ENCODE results near the gene RBM45. TPM values are rescaled to one million over a fixed set of nuclear protein-coding genes. Genes with fewer than 3 reads are reported as not detected.
"Not testable (repeated sequence)": the region's sequence is repeated elsewhere in the genome, so short reads cannot be mapped to it uniquely, and the experiment has no call there.

RBM45 gene
- polyA plus RNA-seq, 1 donor = 9.6 TPM

DNA sequence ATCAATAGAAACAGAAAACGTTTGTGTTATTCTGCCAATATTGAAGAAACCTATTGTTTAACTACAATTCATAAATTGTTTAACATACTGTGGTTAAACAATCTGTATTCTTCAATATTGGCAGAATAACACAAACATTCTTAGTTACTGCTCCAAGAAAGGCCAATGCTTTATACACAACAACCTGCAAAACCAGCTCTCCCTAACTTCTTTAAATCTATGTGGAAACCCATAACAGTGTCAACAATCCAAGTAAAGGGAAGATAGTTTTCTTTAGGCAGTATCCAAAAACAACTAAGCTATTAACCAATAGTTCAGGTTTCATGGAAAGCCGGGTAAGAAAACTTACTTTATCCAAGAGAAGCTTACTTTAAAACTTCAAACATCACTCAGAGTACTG lies 6.2 kb upstream of the RBM45 start:
- DNase-seq = no peak

DNA sequence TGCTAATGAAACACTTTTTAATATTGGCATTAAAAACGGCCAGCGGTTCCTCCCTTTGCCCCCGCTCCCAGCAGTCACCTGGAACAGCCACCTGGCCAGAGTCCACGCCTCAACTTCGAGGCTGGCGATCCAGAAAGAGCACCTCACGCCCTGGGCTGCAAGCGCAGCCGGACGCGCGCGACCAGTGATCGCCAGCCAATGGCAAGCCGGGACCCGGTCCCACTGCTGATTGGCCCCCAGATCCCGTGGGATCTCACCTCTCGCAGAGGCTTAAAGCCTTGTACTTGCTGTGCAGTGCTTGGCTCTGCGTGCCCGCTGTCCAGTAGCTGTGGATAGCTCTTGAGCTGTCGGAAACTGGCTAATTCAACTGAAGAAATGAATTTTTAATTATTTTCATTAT lies 4.1 kb upstream of the RBM45 start:
- DNase-seq = no peak

DNA sequence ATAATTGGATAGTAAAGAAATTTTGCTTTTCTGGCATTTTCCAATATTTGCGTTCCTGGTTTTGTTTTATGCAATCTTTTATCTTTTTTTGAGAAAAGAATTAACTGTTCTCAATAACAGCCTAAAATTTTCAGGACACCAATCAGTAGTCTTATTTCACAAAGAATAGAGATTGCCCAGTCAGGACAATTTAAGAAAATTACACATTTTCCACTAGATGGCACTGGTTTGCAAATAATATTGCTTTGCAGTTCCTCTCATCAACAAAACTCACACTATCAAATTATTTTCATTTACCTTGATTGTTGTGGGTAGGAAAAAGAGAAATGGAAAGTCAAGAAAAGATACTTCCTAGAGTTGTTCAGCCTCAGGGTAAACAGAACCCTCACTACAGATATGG lies 2.4 kb upstream of the RBM45 start:
- peak; percentile 8 for DNase-seq

GRCh38 chr2:178110681-178111080 lies 1.6 kb upstream of the RBM45 start:
- no peak for DNase-seq

DNA sequence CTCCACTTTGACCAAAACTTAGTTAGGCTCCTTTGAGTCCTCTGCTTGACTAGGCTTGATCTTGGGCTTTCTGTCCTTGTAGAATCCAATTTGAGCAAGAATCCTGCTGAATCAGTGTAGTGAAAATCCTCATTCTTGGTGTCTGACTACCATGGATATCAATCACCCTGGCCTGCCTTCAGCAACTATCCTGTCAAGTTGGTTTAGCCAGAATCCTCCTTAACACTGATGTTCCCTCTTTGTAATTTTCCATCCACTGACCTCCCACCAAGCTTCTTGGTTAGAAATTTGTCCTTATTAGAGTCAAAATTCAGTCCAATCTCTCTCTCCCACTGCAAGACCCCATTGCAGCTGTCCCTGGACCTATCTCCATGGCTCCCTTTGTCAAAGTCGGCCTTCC lies 494 bp upstream of the RBM45 start:
- no peak for DNase-seq

DNA sequence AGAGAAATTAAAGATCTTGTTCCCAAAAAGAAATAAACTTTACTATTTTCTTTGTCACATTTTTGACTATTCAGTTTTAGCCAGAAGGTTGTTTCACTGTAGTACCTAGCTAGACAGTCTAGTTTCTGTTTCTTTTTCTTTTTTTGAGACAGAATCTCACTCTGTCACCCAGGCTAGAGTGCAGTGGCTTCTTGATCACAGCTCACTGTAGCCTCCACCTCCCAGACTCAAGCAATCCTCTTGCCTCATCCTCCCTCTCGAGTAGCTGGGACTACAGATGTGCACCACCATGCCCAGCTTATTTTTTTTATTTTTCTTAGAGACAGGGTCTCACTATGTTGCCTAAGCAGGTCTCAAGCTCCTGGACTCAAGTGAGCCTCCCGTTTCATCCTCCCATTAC lies 2.2 kb downstream of the RBM45 start:
- DNase-seq = no peak

GRCh38 chr2:178115271-178115670 lies 3.0 kb downstream of the RBM45 start:
- DNase-seq = no peak

DNA sequence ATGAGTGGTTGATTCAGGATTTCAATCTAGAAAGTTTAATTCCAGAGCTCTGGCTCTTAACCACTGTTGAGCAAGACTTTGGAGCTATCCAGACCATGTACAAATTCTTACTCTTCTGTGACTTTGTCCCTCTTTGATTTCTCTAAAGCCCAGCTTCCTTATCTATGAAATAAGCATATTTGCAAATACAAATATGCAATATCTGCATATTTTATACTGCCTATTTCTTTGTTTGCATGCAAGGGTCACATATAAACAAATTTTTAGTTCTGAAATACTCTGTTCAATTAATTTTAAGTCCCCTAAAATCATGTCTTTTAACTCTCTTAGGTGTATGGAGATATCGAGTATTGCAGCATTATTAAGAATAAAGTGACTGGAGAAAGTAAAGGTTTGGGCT lies 5.5 kb downstream of the RBM45 start:
- DNase-seq = no peak

DNA sequence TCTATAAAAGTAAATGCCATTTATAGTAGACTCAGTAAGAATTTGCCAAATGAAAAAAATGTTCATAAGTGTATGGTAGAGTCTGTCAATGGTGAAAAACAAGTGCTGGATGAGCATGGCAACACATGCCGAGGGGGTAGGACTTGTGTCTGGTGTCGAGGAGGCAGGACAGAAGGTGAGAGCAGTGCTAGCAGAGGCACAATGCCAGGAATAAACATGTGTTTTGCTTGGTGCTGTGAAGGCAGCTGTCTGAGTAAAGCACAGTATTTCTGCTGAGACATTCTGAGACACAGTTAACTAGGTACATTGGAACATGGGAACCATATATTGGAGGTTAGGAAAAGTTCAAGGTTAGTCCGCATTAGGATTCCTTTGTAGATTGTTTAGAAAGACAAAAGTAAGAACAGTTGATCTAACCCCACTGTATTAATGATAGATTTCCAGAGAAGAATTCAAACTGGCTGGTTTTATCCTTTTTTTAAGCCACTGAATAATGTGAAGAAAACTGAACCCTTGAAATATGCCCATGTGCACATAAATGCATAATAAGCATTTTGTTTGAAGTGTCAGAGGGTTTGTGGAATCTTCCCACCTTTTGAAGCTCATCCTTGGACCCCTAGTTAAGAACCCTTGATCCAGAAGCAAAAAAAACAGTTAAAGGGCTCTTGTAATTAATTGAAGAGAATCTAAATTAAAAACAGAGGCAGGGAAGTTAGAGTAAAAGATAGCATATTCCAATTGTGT lies 7.1 kb downstream of the RBM45 start:
- DNase-seq = peak; percentile 6

GRCh38 chr2:178123163-178123562 lies 10.9 kb downstream of the RBM45 start:
- DNase-seq = no peak

DNA sequence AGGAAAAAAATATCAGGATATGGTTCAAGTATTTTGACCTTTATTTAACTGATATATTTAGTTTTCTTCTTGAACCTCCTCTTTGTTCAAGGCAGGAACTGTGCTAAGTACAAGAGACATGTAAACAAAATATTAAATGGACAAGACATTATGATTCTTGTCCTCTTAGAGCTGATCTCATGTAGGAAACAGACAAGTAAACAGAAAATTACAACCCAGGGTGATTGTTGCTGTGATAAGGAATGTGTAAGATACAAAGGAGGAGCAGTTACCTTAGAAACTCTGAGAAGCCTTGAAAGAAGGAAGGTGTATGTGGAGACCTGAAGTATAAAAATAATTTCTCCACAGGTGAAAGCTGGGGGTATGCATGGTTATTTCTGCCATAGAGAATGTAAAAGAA lies 12.9 kb downstream of the RBM45 start:
- no peak for DNase-seq

- no peak for DNase-seq
Measured at GRCh38 chr2:178125862-178126261, 13.6 kb downstream of the RBM45 start.

DNA sequence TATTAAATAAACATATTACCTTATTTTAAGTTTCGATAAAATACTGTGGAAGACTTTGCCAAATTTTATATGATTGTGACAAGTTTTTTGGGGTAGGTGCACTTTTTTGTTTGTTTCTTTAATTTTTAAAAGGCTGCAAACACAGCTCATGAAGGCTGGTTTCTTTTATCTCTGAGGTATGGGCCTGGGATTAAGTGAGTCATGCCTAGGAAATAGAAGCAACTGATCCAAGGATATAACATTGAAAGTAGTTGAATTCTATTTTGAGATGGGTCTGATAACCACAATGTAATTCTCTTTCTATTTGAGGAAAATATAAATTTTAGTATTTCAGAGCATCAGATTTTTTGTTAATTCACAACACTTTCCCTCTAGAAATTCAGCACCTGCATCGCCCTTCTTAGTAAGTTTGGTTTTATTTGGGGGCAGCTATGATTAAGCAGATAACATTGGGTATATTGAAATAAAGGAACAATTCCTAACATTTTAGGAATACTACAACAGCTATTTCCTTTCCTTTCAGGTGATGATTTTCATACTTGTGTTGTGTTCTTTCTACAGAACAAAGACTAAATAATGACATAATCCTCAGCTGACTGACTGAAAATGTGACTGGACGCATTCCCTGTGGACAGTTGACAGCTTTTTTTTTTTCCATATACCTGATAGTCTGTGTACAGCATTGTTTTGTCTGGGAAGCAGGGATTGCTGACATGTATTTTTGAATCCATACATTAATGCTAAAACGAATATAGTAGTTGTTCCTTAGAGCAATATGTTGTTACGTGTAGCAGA lies 16.8 kb downstream of the RBM45 start:
- DNase-seq = no peak

DNA sequence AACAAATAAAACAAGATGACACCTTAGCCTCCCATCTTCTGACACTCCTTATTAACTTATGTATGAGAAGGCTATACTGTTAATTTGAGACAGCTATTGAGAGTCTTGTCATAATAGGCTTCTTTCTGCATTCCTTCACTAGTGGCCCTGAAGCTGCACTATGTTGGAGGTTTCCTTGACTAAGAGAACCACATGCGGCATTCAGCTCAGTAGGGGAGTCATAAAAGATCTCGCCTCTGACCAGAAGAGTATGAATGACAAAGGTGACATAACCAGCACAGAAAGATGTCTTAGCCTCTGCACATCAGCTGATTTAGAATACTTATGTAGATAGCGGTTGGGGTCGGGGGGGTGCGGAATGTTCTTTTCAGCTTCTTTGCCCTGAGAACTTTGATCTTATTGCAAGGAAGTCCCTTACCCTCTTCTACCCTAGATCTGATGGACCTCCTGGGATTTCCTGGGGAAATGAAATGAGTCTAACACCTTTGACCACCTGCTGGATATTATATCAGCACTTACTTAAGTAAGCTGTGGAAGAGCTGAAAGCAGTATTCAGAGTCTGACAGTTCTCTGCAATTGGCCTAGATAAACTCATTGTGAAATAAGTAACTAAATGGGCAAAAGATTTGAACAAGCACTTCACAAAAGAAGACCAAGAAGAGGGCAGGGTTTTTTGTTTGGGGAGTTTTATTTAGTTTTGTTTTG lies 24.2 kb downstream of the RBM45 start:
- no peak for DNase-seq

- no peak for DNase-seq
Measured at GRCh38 chr2:178142274-178143065, 30.2 kb downstream of the RBM45 start.

DNA sequence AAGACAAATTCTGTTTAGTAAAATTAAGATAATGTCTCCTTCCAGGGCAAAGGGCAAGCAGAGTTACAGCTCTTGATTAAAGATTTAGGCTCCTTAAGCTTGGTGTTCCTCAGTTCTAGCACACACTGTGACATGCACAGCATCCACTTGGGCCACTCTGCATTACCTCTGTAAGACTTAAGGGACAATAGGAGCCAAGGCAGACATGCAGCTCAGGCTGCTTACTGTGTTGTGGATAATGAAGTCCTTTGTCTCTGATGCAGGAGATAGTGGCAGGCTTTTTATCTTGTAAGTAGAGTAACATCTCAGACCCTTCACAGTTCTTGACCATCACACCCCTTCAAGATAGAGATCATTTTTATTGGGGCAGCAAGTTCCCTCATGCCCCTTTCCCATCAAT lies 31.2 kb downstream of the RBM45 start:
- DNase-seq = no peak

DNA sequence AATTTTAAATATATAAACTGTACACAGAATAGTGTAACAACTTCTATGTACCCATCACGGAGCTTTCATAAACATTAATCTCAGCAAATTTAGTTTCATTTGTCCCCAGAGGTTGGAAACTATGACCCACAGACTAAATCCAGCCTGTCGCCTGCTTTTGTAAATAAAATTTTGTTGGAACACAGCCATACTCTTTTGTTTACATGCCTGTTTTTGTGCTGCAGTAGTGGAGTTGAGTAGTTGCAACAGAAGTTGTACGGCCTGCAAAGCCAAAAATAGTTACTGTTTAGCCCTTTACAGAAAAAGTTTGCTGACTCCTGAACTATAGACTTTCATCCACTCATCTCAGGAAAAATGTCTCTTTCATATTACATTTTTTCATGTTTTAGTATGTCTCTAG lies 39.8 kb downstream of the RBM45 start:
- peak; percentile 8 for DNase-seq

DNA sequence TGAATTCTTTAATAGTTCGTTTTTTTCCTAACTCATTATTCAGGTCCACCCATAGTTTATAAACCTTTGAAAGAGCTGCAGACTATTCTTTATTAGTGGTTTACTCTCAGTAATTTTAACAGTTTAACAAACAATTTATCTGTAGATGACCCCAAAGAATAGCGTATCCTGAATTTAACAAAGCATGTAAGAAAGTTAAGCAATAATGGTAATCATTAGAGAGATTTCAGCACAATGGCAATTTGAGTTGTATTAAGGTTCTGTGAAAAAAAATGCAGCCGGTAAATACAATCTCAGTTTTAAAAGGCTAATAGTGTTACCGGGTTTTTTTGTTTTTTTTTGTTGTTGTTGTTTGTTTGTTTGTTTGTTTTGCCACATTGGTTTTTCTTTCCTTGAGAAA lies 40.3 kb downstream of the RBM45 start:
- no peak for DNase-seq

GRCh38 chr2:178152977-178153376 lies 40.7 kb downstream of the RBM45 start:
- no peak for DNase-seq

DNA sequence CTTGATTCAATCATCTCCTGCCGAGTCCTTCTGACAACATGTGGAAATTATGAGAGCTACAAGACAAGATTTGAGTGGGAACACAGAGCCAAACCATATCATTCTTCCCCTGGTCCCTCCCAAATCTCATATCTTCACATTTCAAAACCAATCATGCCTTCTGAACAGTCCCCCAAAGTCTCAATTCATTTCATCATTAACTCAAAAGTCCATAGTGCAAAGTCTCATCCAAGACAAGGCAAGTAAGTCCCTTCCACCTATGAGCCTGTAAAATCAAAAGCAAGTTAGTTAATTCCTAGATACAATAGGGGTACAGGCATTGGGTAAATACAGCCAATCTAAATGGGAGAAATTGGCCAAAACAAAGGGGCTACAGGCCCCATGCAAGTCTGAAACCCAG lies 41.6 kb downstream of the RBM45 start:
- not testable (repeated sequence) for DNase-seq

DNA sequence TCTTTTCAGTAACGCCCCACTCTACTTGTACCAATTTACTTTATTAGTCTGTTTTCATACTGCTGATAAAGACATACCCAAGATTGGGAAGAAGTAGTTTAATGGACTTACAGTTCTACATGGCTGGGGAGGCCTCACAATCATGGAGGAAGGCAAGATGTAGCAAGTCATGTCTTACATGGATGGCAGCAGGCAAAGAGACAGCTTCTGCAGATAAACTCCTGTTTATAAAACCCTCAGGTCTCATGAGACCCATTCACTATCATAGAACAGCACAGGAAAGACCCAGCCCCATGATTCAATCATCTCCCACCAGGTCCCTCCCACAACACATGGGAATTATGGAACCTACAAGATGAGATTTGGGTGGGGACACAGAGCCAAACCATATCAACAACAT lies 43.3 kb downstream of the RBM45 start:
- DNase-seq = no peak

GRCh38 chr2:178157574-178157973 lies 45.3 kb downstream of the RBM45 start:
- no peak for DNase-seq

DNA sequence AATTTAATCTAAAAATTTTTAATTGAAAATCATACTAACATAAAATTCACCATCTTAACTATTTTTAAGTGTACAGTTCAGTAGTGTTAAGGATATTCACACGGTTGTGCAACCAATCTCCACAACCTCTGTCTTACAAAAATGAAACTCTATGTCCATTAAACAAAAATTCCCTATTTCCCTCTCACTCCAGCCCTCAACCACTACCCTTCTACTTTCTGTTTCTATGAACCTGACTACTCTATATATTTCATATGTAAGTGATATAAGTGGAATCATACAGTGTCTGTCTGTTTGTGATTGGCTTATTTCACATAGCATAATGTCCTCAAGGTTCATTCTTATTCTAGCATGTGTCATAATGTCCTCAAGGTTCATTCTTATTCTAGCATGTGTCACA lies 47.7 kb downstream of the RBM45 start:
- DNase-seq = no peak
